NCI-H82 treated with DMSO at 0.1 percent for 48 hours (cell line): Measurements from ENCODE around the gene NRP2.

Experiments
- DNase-seq: peaks from one replicate; lab custom pipeline; 2025; ENCODE audit not compliant: unreplicated experiment; lab: John Stamatoyannopoulos, UW

The NRP2 gene

GRCh38 chr2:205727174-205727573 lies 44.9 kb downstream of the NRP2 start:
- no peak for DNase-seq

GRCh38 chr2:205728366-205728765 lies 46.1 kb downstream of the NRP2 start:
- DNase-seq = no peak

- DNase-seq = no peak
Observed at GRCh38 chr2:205730191-205730590, 47.9 kb downstream of the NRP2 start.

GRCh38 chr2:205730701-205731582 lies 48.6 kb downstream of the NRP2 start:
- no peak for DNase-seq

- DNase-seq = no peak
Observed at GRCh38 chr2:205731583-205731981, 49.3 kb downstream of the NRP2 start.

GRCh38 chr2:205732314-205732713 lies 50.0 kb downstream of the NRP2 start:
- DNase-seq = no peak

GRCh38 chr2:205733082-205733481 lies 50.8 kb downstream of the NRP2 start:
- DNase-seq = no peak

GRCh38 chr2:205733648-205734047 lies 51.3 kb downstream of the NRP2 start:
- DNase-seq = peak; percentile 98

GRCh38 chr2:205734436-205735037 lies 52.2 kb downstream of the NRP2 start:
- DNase-seq = peak; percentile 72

- no peak for DNase-seq
Observed at GRCh38 chr2:205738117-205738968, 56.0 kb downstream of the NRP2 start.

- peak; percentile 86 for DNase-seq
Observed at GRCh38 chr2:205739620-205740019, 57.3 kb downstream of the NRP2 start.

- DNase-seq = no peak
Observed at GRCh38 chr2:205740381-205740780, 58.1 kb downstream of the NRP2 start.

- no peak for DNase-seq
Observed at GRCh38 chr2:205741256-205741978, 59.1 kb downstream of the NRP2 start.

GRCh38 chr2:205743137-205743536 lies 60.8 kb downstream of the NRP2 start:
- DNase-seq = no peak

- no peak for DNase-seq
Observed at GRCh38 chr2:205744074-205744591, 61.8 kb downstream of the NRP2 start.

- no peak for DNase-seq
Observed at GRCh38 chr2:205745661-205746419, 63.5 kb downstream of the NRP2 start.

GRCh38 chr2:205746420-205746785 lies 64.1 kb downstream of the NRP2 start:
- DNase-seq = no peak

- DNase-seq = no peak
Observed at GRCh38 chr2:205747829-205748386, 65.6 kb downstream of the NRP2 start.

- DNase-seq = no peak
Observed at GRCh38 chr2:205748639-205749038, 66.3 kb downstream of the NRP2 start.

GRCh38 chr2:205749078-205749477 lies 66.8 kb downstream of the NRP2 start:
- no peak for DNase-seq
